Hematopoietic multipotent progenitor cell treated with erythropoietin and hydrocortisone succinate and interleukin-3 and kit ligand, for 17 days (in vitro differentiated cells): ENCODE results near the gene FOXO3.
A peak's percentile ranks its signal among the peaks of the same experiment; 100 is the strongest.

Experiments
- DNase-seq: peaks from one replicate; pipeline ENCODE4 v3.0.0-alpha.2; 2015; ENCODE audit warnings: low spot score

Gene FOXO3

DNA sequence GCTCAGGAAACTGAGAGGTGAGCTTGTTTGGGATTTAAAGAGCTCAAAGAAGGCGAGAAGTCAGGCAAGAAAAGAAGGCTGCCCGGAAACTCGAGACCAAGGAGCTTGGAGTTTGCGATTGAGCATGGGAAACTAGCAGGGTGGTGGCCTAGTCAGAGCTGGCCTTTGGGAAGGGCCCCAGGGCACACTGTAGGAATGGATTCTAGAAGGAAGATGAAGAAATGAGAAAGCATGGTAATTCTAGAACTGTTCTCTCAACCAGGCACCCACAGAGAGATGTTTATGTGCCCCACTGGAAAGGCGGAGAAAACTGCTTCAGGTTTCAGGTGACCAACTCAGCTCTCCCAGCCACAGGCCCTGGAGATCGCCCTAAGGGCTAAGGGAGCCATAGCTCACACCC, 126.2 kb downstream of the FOXO3 start:
- DNase-seq = peak; percentile 6

DNA sequence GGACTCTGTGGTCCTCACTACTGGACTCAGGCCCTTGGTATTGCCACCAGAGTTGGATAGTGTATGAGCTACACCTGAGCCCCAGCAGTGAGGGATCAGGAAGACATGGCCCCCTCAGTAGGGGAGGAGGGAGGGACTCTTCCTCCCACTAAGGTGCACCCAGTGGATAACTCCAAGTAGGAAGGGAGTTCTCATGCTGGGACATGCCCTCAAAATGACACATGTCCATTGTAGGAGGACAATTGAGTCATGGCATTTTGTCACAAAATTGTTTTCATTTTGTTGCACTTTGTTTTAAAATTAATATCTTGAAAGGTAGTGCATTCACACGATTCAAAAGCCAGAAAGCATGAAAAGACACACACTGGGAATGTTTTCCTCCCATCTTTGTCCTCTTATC, 127.2 kb downstream of the FOXO3 start:
- DNase-seq = peak; percentile 4

DNA sequence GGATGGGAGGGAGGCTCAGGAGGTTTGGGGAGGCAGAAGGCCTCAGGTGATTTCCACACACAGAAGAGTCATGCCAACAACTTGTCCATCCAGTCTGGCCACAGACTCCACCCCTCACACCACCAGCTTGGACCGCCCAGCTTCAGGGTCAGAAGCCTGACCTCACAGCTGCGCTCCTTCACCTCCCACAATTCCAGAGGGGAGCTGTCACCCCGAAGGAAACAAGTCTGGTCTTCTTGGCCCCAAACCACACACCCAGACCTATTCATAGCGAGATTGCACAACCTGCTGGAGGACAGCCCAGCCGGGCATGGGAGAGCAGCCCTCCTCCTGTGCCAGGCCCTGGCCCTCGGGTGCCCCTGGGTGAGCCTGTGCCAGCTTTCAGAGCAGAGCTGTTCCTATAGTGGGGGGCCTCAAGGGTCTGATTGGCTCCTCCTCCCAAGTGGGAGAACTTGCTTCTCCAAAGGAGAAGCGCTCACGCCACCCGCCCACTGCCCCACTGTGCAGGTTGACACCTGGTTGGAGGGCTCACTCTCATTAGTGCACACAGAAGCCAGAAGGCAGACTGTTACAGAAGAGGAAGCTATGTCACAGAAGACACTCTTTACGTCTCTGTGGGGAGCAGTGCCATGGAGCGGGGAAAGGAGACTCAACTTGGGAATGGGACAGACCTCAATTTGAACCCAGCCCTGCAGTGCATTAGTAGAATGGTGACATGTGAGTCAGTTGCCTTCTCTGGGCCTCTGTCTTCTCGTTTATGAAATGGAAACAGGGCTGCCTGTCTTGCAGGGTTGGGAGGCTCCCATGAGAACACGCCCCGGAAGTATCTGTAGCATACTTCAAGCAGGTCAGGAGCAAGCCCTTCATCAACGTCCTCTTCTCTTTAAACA, 128.8 kb downstream of the FOXO3 start:
- peak; percentile 25 for DNase-seq

DNA sequence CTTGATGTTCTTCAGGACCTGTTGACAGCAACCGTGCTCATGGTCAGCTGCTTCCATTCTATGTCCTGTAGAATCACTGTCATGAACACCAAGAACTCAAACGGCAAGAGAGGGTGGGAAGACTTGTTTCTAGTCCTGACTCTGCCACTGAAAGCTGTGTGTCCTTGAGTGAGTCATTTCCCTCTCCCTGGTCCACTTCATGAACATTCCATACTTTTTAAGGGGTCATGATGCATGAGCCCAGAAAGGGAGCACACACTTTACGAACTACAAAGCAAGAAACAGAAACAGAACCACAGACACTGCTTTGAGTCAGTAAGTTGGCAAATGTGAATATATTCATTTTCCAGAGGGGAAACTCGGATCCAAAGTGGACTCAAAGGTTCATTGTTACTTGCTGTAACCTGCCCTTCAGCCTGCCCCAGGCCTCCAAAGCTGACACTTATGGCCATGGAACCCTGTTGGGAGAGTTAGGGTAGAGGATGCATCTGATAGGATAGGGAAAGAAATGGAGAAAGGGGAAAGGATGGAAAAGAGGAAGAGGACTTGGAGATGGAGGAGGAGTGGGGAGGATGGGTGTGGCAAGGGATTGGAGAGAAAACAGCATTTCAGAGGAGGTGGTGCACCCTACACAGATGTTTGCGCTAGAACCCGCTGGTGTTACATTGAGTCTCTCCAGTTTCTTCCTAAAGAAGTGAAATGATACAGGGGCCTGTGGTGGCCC, 129.8 kb downstream of the FOXO3 start:
- DNase-seq = peak; percentile 8

DNA sequence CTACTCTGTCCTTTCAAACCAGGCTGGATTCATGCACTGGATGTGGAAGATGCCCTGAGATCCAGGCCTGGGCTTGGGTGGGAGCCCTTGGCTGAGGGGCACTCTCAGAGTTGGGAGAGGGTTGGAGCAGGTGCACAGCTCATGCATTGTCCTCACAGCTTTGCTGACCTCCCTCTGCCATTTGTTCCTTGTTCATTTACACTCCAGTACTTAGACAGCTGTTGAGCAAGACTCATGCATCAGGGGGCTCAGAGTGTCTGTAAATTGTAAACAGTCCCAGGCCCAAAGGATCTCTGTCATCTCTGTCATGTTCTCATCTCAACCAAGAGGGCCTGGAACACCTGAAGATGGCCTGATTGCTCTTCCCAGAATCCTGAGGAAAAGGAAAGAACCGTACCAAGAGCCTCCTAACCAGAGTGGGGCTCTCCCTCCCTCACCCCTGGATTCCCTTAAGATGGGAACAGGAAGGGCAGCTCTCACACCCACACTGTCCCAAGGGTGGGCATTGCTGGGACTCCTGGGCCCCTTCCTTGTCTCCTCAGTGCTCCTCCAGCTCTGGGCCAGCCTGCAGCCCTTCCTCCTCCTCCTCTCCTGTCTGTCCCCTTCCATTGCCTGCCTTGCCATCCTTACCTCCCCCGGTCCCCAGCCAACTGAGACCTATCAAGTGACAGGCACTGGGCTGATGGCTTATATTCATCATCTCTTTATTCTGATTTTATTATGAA, 132.9 kb downstream of the FOXO3 start:
- DNase-seq = no peak

DNA sequence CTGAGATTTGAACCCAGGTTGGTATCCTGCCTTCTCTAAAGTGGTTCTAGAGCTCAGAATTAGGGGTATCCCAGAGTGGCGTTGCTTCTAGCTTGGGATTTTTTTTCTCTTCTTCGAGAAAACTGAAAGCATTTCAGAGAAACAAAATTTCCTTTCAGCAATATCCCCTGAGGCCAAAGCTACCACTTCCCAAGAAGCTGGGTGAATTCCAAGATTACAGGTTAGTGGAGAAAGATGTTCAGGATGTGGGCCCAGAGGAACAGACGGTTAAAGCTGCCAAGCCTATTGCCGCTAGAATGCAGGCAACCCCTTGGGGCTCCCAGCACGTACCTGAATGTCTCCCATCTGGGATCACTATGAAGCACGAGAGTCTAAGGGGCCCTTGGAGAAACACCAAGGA, 134.1 kb downstream of the FOXO3 start:
- DNase-seq = no peak

DNA sequence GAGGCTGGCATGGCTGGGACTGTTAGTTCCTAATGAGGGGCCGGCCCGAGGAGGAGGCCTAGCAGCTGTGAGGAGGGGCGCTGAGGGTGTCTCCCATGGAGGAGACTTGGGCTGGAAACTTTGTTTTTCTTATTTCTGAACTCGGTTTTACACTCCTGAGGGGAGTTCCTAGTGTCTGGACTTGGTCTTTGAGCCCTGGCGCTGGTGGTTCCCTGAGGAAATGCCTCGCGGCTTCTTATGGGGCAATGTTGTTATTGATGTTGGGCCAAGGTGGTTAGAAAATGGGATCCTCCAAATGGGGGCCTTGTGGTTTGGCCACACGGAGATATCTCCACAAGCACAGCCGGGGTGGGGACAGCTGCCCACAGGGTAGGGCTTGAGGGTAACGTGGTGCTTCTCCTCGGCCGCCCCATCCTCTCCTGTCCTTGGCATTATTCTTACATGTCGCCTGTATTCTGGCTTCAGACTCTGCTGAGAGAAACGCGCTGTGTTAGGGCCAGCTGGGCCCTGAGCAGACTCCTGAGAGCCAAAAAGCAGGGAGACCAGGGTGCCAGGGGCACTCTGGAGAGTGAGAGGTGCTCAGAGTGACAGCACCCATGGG, 136.9 kb downstream of the FOXO3 start:
- DNase-seq = no peak

DNA sequence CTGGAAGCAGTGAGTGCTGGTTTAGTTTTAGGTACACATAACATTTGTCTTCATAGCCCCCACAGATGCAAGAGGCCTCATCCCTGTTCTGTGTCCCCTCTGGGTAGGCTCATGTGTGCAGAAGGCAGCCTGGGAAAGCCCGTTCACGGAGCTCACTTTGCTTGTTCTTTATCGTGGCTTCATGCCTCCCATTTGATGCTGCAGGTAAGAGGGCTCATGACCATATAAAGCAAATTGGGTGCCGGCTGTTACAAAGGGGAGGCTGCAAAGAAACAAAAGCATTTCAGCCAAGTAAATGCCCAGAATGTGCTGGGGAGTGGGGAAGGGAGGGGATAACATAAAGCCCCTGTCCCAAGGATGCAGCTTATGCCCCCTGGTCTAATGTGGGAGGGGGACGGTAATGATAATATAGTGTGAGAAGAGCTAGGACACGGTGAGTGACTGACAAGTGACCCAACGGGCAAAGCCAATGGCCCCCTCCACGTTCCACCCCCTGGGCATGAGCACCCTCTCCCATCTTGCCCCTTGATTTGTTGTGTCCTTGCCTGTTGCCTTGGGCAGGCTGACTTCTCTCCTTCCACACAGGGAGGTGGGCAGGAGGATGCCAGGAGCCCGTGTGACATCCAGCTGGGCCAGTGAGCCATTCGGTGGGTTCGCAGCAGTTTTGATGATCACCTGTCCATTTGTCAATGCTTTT, 138.0 kb downstream of the FOXO3 start:
- no peak for DNase-seq

DNA sequence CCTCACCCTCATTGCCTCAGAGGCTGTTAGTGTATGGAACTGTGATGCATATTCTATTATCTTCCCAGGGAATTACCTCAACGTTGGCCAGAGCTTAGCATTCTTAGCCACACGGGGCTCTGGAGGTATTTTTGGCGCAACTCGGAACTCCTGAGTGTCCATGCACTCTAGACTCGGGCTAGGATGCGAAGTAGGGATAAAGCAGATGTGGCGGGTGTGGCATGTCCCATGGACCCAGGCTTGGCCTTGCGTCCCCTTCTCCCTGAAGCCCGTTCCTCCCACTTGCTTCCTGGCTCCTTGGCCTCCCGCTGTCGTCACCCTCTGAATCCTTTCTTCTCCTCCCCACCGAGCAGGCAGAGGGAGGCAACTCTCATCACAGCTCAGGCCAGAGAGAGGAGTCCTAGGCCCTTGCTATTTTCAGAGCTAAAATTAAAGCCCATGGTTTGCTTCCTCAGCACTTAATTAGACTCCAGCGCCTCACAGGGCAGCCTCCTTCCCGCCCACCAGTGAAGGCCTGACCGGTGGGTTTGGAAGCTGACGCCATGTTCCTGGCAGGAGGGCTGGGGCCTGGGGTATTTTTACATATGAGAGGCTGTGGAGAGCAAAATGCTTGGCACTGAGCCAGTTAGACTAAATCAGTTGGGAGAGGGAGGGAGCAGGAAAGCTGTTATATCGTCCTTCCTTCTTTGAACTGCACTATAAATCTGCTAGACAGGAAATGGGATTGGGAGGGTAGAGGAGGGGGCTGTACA, 138.7 kb downstream of the FOXO3 start:
- DNase-seq = no peak

DNA sequence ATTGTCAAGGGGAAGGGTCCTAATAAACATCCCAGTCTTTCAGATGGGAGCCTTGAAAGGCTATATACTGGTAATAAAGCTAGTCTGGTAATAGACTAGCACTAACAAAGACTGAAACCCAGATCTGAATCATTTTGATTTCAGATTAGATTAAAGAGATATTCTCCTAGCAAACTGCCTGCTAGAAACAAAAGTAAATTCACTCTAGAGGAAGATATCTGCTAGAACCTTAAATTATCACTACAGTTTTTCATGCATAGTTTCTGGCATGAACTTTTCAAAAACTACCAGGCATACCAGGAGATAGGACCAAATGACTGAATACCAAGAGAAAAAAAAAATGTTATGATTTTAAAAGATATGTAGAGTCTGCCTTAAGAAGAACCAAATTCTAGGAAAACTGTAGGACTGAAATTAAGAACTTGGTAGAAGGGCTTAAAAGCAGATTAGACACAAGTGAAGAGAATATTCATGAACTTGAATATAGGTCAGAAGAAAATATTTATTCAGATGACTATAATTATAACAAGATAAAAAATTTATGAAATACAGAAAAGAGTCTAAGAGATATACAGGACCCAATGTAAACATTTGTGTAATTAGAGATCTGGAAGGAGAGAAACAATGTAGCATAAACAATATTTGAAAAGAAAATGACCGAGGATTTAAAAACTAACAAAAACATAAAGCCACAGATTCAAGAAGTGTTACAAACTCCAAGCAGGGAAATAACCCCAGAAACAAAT, 141.6 kb downstream of the FOXO3 start:
- DNase-seq = no peak

DNA sequence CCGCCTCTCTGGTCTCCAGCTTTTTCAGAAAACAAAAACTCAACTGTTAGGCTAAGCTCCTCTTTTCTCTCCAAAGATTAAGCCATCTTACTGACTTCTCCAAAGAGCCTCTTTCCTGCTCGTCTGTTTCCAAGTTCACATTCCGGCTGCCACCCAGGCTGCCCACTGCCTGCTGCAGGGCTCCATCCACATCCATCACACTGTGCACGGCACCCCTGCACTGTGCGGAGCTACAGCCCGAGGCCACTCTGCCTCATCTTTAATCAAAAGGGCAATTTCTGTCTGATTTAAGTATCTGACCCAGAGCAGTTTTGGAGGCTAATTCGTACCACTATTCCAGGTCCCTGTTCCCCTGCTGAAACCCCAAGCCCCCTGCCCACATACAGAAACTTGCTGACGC, 145.9 kb downstream of the FOXO3 start:
- no peak for DNase-seq

DNA sequence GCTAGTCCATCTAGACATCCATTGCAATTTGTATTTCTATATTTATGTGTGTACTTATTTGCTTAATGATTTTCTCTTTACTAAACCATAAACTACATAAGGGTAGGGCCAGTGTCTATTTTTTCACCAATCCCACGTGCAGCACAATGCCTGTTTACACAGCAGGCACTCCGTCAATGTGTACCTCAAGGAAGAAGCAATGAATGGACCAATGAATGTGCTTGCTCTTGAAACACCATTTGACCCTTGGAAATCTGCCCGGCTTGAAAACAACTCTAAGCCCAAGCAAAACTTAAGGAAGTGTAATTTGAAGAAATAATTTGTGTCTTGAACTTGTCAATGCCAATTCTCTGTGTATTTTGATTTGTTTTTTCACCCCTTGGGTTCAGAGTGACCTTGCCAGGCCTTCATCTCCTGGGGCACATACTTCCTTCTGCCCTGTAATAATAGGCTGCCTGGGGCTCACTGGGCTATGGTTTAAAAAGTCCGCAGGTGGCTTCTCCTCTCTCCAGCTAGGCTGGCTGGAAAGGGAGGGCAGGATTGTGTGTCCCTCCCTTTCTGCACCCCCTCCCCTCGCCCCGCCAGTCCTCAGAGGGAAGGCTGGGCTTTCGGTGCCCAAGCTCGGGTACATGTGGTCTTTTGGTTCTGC, 146.7 kb downstream of the FOXO3 start:
- DNase-seq = no peak

DNA sequence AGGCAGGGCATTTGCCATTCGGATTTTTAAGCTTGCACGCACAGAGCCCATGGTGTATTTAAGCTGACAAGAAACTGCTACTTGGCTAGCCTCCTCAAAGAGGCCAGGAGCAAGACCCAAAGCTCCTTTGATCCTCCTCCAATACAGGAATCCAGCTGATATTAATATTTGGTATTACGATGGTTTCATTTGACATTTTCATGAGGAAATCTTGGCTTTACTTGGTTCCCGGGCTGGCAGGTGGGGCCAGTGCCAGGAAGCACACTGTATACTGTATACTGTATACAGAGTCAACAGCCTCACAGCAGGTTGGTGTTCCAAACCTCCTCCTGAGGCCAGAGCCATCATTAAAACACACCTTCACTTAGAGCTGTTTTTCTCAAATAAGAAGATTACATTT, 149.3 kb downstream of the FOXO3 start:
- no peak for DNase-seq

DNA sequence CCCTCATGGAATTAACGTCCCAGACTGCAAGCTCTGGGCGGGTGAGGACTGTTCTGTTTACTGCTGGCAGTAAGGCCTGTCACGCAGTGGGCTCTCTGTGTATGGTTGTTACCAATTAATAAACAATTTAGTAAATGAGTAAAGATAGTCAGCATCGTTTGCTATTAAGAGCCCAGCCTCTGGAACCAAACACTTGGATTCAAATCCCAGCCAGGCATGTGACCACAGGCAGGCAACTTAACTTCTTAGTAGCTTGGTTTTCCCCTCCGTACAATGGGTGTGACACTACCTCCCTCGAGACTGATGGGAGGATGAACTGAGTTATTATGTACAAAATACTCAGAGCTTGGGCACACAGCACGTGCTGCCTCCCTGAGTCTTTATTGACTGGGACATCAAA, 149.8 kb downstream of the FOXO3 start:
- DNase-seq = no peak

DNA sequence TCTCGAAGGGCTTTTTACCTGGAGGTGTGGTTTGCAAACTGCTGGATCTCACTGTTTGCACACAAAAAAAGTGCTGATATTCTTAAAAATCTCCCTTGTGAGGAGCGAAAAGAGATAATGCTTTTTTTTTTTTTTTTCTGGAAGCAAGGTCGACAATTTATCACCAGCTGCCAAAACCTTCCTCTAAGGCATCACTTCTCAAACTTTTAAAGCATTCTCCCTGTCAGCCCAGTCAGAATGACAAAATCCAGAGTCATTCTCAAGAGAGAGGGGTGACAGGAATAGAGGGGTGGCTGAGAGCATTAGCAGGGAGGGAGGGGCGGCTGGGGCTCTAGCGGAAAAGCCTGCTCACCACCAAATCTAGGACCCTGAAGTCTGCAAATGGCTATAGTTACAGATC, 150.4 kb downstream of the FOXO3 start:
- DNase-seq = no peak

DNA sequence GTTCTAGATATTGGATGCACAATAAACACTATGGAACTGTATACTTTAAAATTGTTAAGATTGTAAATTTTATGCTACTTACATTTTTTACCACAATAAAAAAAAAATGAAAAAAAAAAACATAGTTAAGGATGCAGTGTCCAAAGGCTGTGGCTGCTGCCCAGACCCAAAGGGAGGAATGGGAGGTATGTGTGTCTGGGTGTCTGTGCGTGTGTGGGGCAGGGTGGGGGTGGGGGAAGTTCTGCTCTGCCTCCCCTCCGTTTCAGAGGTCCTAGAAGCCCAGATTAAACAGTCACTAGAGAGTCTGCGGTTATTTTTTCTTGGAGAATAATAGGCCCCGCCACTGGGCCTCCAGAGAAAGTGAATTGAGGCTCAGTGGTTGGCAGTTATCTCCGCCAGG, 151.1 kb downstream of the FOXO3 start:
- no peak for DNase-seq

DNA sequence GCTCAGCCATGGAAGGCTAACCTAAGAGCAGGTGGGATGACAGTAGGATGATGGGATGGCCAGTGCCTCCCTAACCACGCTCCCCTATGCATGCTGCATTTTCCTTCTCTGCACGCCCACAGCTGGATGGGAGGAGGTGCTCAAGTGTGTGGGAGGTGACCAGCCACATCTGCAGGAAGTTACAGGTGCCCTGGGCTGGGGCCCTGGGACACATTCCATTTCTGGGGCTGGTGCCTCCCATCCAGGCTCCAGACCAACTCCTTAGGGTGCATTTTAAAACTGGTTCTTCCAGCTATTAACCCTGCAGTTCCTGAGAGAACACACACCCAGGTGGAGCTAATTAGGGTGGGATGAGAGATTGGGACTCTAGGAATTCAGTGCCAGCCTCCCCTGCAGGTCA, 152.2 kb downstream of the FOXO3 start:
- DNase-seq = no peak

DNA sequence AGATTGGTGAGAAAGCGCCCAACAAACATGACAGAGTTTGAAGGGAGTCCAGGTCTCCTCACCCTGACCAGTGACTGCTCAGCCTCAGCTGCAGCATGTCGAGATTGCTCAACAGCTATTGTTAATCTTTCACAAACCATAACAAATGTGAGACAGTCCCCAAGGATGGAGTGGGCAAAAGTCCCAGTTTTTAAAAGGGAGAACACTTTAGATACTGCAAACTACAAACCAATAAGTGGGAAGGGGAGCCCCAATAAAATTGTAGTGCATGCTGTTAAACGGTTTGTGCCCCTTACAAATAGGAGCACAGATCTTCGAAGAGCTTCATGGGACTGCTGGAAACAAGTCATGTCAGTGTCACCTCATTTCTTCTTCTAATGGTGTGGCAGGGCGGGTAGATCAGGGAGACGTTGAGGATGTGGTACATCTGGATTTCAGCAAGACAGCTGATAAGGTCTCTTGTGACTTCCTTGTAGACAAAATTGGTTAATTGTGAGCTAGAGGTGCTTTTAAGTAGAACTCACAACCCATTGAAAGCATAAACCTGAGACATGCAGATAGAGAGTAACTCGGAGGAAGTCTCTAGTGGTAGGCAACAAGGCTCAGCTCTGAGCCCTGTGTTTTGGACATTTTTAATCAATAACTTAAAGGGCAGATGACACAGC, 153.5 kb downstream of the FOXO3 start:
- DNase-seq = no peak

DNA sequence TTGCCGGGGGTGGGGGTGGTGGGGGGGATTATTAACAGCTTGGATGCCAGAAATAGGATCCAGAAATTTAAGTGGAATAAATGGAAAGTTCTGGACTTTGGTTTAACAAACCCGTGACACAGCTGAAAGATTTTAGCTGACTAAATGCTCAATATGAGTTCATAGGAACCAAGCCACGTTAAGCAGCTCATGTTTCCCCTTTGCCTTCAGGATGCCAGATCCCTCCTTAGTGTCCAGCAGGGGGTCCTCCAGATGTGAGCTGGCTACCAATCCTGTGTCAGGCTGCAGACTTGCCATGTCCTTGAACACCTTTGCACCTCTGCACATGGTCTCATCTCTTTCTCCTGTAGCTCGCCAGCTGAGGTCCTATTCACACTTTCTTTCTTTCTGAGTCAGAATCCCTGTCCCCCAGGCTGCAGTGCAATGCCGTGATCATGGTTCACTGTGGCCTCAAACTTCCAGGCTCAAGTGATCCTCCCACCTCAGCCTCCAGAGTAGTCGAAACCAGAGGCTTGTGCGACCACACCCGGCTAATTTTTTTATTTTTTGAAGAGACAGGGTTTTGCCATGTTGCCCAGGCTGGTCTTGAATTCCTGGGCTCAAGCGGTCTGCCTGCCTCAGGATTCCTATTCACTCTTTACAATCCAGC, 154.2 kb downstream of the FOXO3 start:
- DNase-seq = no peak
